Neural cell (in vitro differentiated cells): ENCODE data around the gene RPL36.

Source experiments
- CTCF ChIP-seq: fragments of 450-650 bp; IDR thresholded peaks from 2 replicates; pipeline ENCODE4 v1.5.1; 2014; ENCODE audit warnings: antibody characterized with exemption, mild to moderate bottlenecking, moderate library complexity; ENCODE audit not compliant: poor library complexity, severe bottlenecking
- EP300 ChIP-seq: fragments of 450-650 bp; conservative IDR thresholded peaks from 2 replicates; pipeline ENCODE4 v1.6.1; 2014; ENCODE audit warnings: antibody characterized with exemption, mild to moderate bottlenecking, moderate library complexity; ENCODE audit not compliant: poor library complexity, severe bottlenecking
- EZH2 ChIP-seq: fragments of 200-600, 300-800 bp; shearing (Covaris generic), sonication (generic); IDR thresholded peaks from 2 replicates; pipeline ENCODE4 v1.6.1; 2014; ENCODE audit warnings: antibody characterized with exemption, low read length, borderline replicate concordance, mild to moderate bottlenecking; ENCODE audit not compliant: insufficient read depth, poor library complexity, severe bottlenecking
- MXI1 ChIP-seq: fragments of 450-650 bp; conservative IDR thresholded peaks from 2 replicates; pipeline ENCODE4 v1.6.1; 2014; ENCODE audit warnings: antibody characterized with exemption, mild to moderate bottlenecking; ENCODE audit not compliant: poor library complexity, severe bottlenecking
- POLR2AphosphoS5 ChIP-seq: IDR thresholded peaks from 2 replicates; pipeline ENCODE4 v1.6.1; 2012
- RAD21 ChIP-seq: fragments of 450-650 bp; conservative IDR thresholded peaks from 2 replicates; pipeline ENCODE4 v1.6.1; 2014; ENCODE audit warnings: antibody characterized with exemption, mild to moderate bottlenecking, moderate library complexity
- REST ChIP-seq: IDR thresholded peaks from 2 replicates; pipeline ENCODE4 v1.6.1; 2012; ENCODE audit warnings: borderline replicate concordance
- SMC3 ChIP-seq: fragments of 450-650 bp; conservative IDR thresholded peaks from 2 replicates; pipeline ENCODE4 v1.6.1; 2014; ENCODE audit warnings: antibody characterized with exemption, mild to moderate bottlenecking, moderate library complexity; ENCODE audit not compliant: poor library complexity

- TF ChIP-seq CTCF (no peak), SMC3 (no peak), POLR2AphosphoS5 (no peak), MXI1 (no peak), EZH2 (no peak), EP300 (no peak), REST (no peak), RAD21 (no peak)
These were observed 29.3 kb downstream of the RPL36 start for GRCh38 chr19:5719274-5719960.
